Sigmoid colon (tissue), 4 donors: Measurements from ENCODE around the gene CPVL.

Experiments used
- POLR2AphosphoS5 ChIP-seq, 4 donors: sonication (generic); formaldehyde crosslinking; IDR thresholded peaks; one replicate each; pipeline ENCODE4 v1.6.1; 2017; ENCODE audit warnings: antibody characterized with exemption in 4 of 4
- TF ChIP-seq, protein P1 (sequence below), 4 experiments: fragments of 450-650 bp in 3 of 4; fragments of 200-600 bp in 1 of 4; IDR thresholded peaks; one replicate each; pipeline ENCODE4 v1.5.1; 2016 to 2019; ENCODE audit warnings: antibody characterized with exemption in 4 of 4, mild to moderate bottlenecking in 3 of 4, moderate library complexity in 2 of 4

DNA sequence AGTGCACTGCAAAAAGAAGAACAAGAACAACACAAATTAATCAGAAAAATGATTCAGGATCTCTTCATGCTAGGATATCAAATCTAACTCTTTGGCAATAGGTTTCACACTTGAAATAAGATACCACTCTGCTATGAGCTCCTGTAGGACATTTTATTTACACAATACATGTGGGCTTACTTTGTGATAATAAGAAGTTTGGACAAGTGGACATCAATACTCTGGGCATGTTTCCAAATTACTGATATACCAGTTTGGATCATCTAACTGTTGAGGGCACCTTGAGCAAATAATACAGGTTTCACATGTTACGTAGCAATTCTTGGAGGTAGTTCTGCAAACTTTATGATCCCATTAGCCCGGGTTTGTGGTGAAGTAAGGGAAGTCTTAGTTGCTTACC, 59.8 kb downstream of the CPVL start:
- TF ChIP-seq POLR2AphosphoS5 (IDR thresholded peaks at IDR 0.05): no peak
- TF ChIP-seq, protein P1, sequence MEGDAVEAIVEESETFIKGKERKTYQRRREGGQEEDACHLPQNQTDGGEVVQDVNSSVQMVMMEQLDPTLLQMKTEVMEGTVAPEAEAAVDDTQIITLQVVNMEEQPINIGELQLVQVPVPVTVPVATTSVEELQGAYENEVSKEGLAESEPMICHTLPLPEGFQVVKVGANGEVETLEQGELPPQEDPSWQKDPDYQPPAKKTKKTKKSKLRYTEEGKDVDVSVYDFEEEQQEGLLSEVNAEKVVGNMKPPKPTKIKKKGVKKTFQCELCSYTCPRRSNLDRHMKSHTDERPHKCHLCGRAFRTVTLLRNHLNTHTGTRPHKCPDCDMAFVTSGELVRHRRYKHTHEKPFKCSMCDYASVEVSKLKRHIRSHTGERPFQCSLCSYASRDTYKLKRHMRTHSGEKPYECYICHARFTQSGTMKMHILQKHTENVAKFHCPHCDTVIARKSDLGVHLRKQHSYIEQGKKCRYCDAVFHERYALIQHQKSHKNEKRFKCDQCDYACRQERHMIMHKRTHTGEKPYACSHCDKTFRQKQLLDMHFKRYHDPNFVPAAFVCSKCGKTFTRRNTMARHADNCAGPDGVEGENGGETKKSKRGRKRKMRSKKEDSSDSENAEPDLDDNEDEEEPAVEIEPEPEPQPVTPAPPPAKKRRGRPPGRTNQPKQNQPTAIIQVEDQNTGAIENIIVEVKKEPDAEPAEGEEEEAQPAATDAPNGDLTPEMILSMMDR (IDR thresholded peaks at IDR 0.05): no peak
